Loucy (cell line): ENCODE data around the gene INKA1.

Source experiments
- H2AFZ ChIP-seq: fragments of 200-600 bp; sonication (generic); 2 replicates; pipeline ENCODE4 v1.6.0; 2016; ENCODE audit warnings: antibody characterized with exemption, mild to moderate bottlenecking, low read length, moderate library complexity
- H3F3A ChIP-seq: fragments of 200-600 bp; 2 replicates; pipeline ENCODE4 v1.6.0; 2016; ENCODE audit warnings: antibody characterized with exemption, low read depth, mild to moderate bottlenecking
- H3K27me3 ChIP-seq: fragments of 200-600 bp; sonication (generic); 2 replicates; pipeline ENCODE4 v1.6.1; 2014; ENCODE audit warnings: low read length, mild to moderate bottlenecking; ENCODE audit not compliant: insufficient read depth, poor library complexity, severe bottlenecking
- H3K36me3 ChIP-seq: fragments of 200-600 bp; sonication (generic); 2 replicates; pipeline ENCODE4 v1.6.1; 2016; ENCODE audit warnings: low read length; ENCODE audit not compliant: insufficient read depth
- H3K4me1 ChIP-seq: fragments of 200-600 bp; sonication (generic); 2 replicates; pipeline ENCODE4 v1.5.1; 2014; ENCODE audit warnings: low read length, mild to moderate bottlenecking; ENCODE audit not compliant: insufficient read depth, poor library complexity, severe bottlenecking
- H3K4me2 ChIP-seq: fragments of 200-600 bp; sonication (generic); 2 replicates; pipeline ENCODE4 v1.6.0; 2014; ENCODE audit warnings: antibody characterized with exemption, low read length, low read depth, mild to moderate bottlenecking; ENCODE audit not compliant: poor library complexity, severe bottlenecking
- H3K4me3 ChIP-seq: fragments of 200-600 bp; sonication (generic); 2 replicates; pipeline ENCODE4 v1.5.1; 2014; ENCODE audit warnings: low read length, mild to moderate bottlenecking, mixed read lengths; ENCODE audit not compliant: poor library complexity, severe bottlenecking
- H3K79me2 ChIP-seq: fragments of 200-600 bp; sonication (generic); 2 replicates; pipeline ENCODE4 v1.6.1; 2014; ENCODE audit warnings: low read length; ENCODE audit not compliant: insufficient read depth
- H3K9ac ChIP-seq: fragments of 200-600 bp; sonication (generic); 2 replicates; pipeline ENCODE4 v1.6.0; 2014; ENCODE audit warnings: mild to moderate bottlenecking, low read depth, low read length, moderate library complexity; ENCODE audit not compliant: poor library complexity, severe bottlenecking
- H3K9me2 ChIP-seq: fragments of 200-600 bp; sonication (generic); replicated peaks from 2 replicates; pipeline ENCODE4 v1.6.1; 2016; ENCODE audit warnings: low read depth, low read length, mixed read lengths
- H3K9me3 ChIP-seq: fragments of 200-600 bp; sonication (generic); 2 replicates; pipeline ENCODE4 v1.6.1; 2014; ENCODE audit warnings: mild to moderate bottlenecking, antibody characterized with exemption, low read length, low read depth; ENCODE audit not compliant: insufficient read depth
- H4K20me1 ChIP-seq: fragments of 200-600 bp; sonication (generic); 2 replicates; pipeline ENCODE4 v1.6.0; 2014; ENCODE audit warnings: antibody characterized with exemption, low read length, mild to moderate bottlenecking; ENCODE audit not compliant: insufficient read depth, poor library complexity, severe bottlenecking
- CTCF ChIP-seq: fragments of 200-600 bp; sonication (generic); conservative IDR thresholded peaks from 2 replicates; pipeline ENCODE4 v1.5.1; 2014; ENCODE audit warnings: mild to moderate bottlenecking, antibody characterized with exemption, low read length
- EZH2phosphoT487 ChIP-seq: fragments of 200-600 bp; IDR thresholded peaks from 2 replicates; pipeline ENCODE4 v1.6.1; 2018; ENCODE audit warnings: antibody characterized with exemption, mild to moderate bottlenecking, moderate library complexity, borderline replicate concordance

INKA1 gene

GRCh38 chr3:49788056-49788455, 15.0 kb upstream of the INKA1 start:
- Histone ChIP-seq H2AFZ (no peak overlapping the region), H4K20me1 (no peaks in the 10 kb centered on the region), H3F3A (no peaks in the 10 kb centered on the region), H3K79me2 (peaks cover 40% of the 10 kb centered on the region), H3K9me2 (no peaks in the 10 kb centered on the region), H3K4me1 (peaks cover 41% of the 10 kb centered on the region), H3K9me3 (no peaks in the 10 kb centered on the region), H3K9ac (no peak overlapping the region), H3K4me2 (no peak overlapping the region), H3K4me3 (no peak overlapping the region), H3K36me3 (no peaks in the 10 kb centered on the region), H3K27me3 (no peaks in the 10 kb centered on the region)
- TF ChIP-seq CTCF: no peak
- TF ChIP-seq EZH2phosphoT487: no peak

- Histone ChIP-seq H3K9me2 (no peaks in the 10 kb centered on the region), H3K79me2 (peaks cover 12% of the 10 kb centered on the region), H2AFZ (0 out of 2 replicates have a peak overlapping the region, but pooled peaks have one; percentile 47), H3K4me2 (no peak overlapping the region), H3K36me3 (no peaks in the 10 kb centered on the region), H3K4me3 (no peak overlapping the region), H4K20me1 (no peaks in the 10 kb centered on the region), H3K9me3 (no peaks in the 10 kb centered on the region), H3K9ac (peak overlapping the region; percentile 13), H3F3A (no peaks in the 10 kb centered on the region), H3K27me3 (no peaks in the 10 kb centered on the region), H3K4me1 (peaks cover 27% of the 10 kb centered on the region)
- no peak for TF ChIP-seq EZH2phosphoT487
- no peak for TF ChIP-seq CTCF
Measured at GRCh38 chr3:49790626-49791411, 12.2 kb upstream of the INKA1 start.

- no peak overlapping the region for H3K9ac ChIP-seq
- peaks cover 27% of the 10 kb centered on the region for H3K4me1 ChIP-seq
- no peaks in the 10 kb centered on the region for H3K36me3 ChIP-seq
- H3K9me2 ChIP-seq: no peaks in the 10 kb centered on the region
- no peak overlapping the region for H2AFZ ChIP-seq
- H3F3A ChIP-seq: no peaks in the 10 kb centered on the region
- H3K27me3 ChIP-seq: no peaks in the 10 kb centered on the region
- H3K9me3 ChIP-seq: no peaks in the 10 kb centered on the region
- H3K79me2 ChIP-seq: peaks cover 7% of the 10 kb centered on the region; the same call in 1 of the 2 replicates
- no peak overlapping the region for H3K4me2 ChIP-seq
- no peaks in the 10 kb centered on the region for H4K20me1 ChIP-seq
- H3K4me3 ChIP-seq: no peak overlapping the region
- no peak for TF ChIP-seq EZH2phosphoT487
- TF ChIP-seq CTCF: no peak
Measured at GRCh38 chr3:49791571-49791970, 11.5 kb upstream of the INKA1 start.
